SU-DHL-6 (cell line): ENCODE results near the gene KDELR1.

Source experiments
- CTCF ChIP-seq: fragments of 200-600 bp; sonication (generic); IDR thresholded peaks from one replicate; pipeline ENCODE4 v1.5.1; 2017; ENCODE audit warnings: antibody characterized with exemption, mild to moderate bottlenecking, low read length, moderate library complexity; ENCODE audit not compliant: insufficient read depth, poor library complexity, severe bottlenecking
- EZH2phosphoT487 ChIP-seq: fragments of 200-600 bp; sonication (generic), shearing (Covaris generic); conservative IDR thresholded peaks from 2 replicates; pipeline ENCODE4 v1.6.1; 2018; ENCODE audit warnings: mild to moderate bottlenecking, antibody characterized with exemption, low read length, moderate library complexity, mixed read lengths

GRCh38 chr19:48421548-48421947 is 30.2 kb upstream of the KDELR1 start:
- TF ChIP-seq CTCF (no peak), EZH2phosphoT487 (no peak)
